ENCODE measurements around the gene SLCO1B1. TPM values are rescaled to one million over a fixed set of nuclear protein-coding genes. Genes with fewer than 3 reads are reported as not detected.
"Not testable (repeated sequence)": the region's sequence is repeated elsewhere in the genome, so short reads cannot be mapped to it uniquely, and the experiment has no call there.

Gene SLCO1B1
- total RNA-seq, 6 experiments from 2014 or later: not detected

GRCh38 chr12:21183721-21184275 lies 52.8 kb downstream of the SLCO1B1 start:
- Mint-ChIP-seq H3K4me3 (no peak overlapping the region), H3K9me3 (peaks cover 5% of the 10 kb centered on the region; the same call in 1 of the 2 replicates), H3K4me1 (ENCODE audit: low read depth) (no peaks in the 10 kb centered on the region), H3K27me3 (ENCODE audit: insufficient read depth) (peaks cover 3% of the 10 kb centered on the region), H3K27ac (no peak overlapping the region), H3K36me3 (ENCODE audit: low read depth) (no peaks in the 10 kb centered on the region)
- TF ChIP-seq CTCF (IDR thresholded peaks at IDR 0.05): no peak
- no peak for DNase-seq

GRCh38 chr12:21190016-21190415 lies 59.0 kb downstream of the SLCO1B1 start:
- no peak for TF ChIP-seq CTCF (IDR thresholded peaks at IDR 0.05)
- H3K9me3 Mint-ChIP-seq: peaks cover 8% of the 10 kb centered on the region
- H3K36me3 Mint-ChIP-seq (ENCODE audit: low read depth): no peaks in the 10 kb centered on the region
- no peak overlapping the region for H3K4me3 Mint-ChIP-seq
- H3K27ac Mint-ChIP-seq: no peak overlapping the region
- no peaks in the 10 kb centered on the region for H3K27me3 Mint-ChIP-seq (ENCODE audit: insufficient read depth)
- no peak for DNase-seq
- H3K4me1 Mint-ChIP-seq (ENCODE audit: low read depth): no peaks in the 10 kb centered on the region

- not testable (repeated sequence) for H3K4me3 Mint-ChIP-seq; H3K36me3 Mint-ChIP-seq (ENCODE audit: low read depth); H3K27me3 Mint-ChIP-seq (ENCODE audit: insufficient read depth); DNase-seq; H3K4me1 Mint-ChIP-seq (ENCODE audit: low read depth); H3K27ac Mint-ChIP-seq
- peaks cover 20% of the 10 kb centered on the region for H3K9me3 Mint-ChIP-seq
Observed at GRCh38 chr12:21214433-21214832, 83.4 kb downstream of the SLCO1B1 start.

- no peak for TF ChIP-seq CTCF (IDR thresholded peaks at IDR 0.05)
- Mint-ChIP-seq H3K27me3 (ENCODE audit: insufficient read depth) (no peaks in the 10 kb centered on the region), H3K4me1 (ENCODE audit: low read depth) (no peaks in the 10 kb centered on the region), H3K4me3 (no peak overlapping the region), H3K27ac (no peak overlapping the region), H3K9me3 (peaks cover 25% of the 10 kb centered on the region), H3K36me3 (ENCODE audit: low read depth) (no peaks in the 10 kb centered on the region)
- no peak for DNase-seq
Observed at GRCh38 chr12:21219206-21219605, 88.2 kb downstream of the SLCO1B1 start.

GRCh38 chr12:21220266-21220665 lies 89.3 kb downstream of the SLCO1B1 start:
- Mint-ChIP-seq H3K9me3 (peaks cover 19% of the 10 kb centered on the region), H3K27ac (no peak overlapping the region), H3K27me3 (ENCODE audit: insufficient read depth) (no peaks in the 10 kb centered on the region), H3K4me3 (no peak overlapping the region), H3K4me1 (ENCODE audit: low read depth) (no peaks in the 10 kb centered on the region), H3K36me3 (ENCODE audit: low read depth) (no peaks in the 10 kb centered on the region)
- no peak for DNase-seq
- TF ChIP-seq CTCF (IDR thresholded peaks at IDR 0.05): no peak

GRCh38 chr12:21221072-21221471 lies 90.1 kb downstream of the SLCO1B1 start:
- H3K36me3 Mint-ChIP-seq (ENCODE audit: low read depth): no peaks in the 10 kb centered on the region
- peaks cover 13% of the 10 kb centered on the region for H3K9me3 Mint-ChIP-seq
- H3K27ac Mint-ChIP-seq: no peak overlapping the region
- no peaks in the 10 kb centered on the region for H3K4me1 Mint-ChIP-seq (ENCODE audit: low read depth)
- H3K4me3 Mint-ChIP-seq: no peak overlapping the region
- no peaks in the 10 kb centered on the region for H3K27me3 Mint-ChIP-seq (ENCODE audit: insufficient read depth)
- TF ChIP-seq CTCF (IDR thresholded peaks at IDR 0.05): no peak
- no peak for DNase-seq
